T47D (cell line): ENCODE data around the gene PPTC7.
"Not testable (repeated sequence)": the region's sequence is repeated elsewhere in the genome, so short reads cannot be mapped to it uniquely, and the experiment has no call there.

Experiments used
- DNase-seq, 2 experiments: peaks; one replicate each; pipeline versions ENCODE4 v3.0.0 to v3.0.0-alpha.2; 2011 to 2012; ENCODE audit warnings: low read depth in 1 of 2, low spot score in 1 of 2
- JUND ChIP-seq: IDR thresholded peaks from 2 replicates; pipeline ENCODE4 v1.6.1; 2012; ENCODE audit warnings: low read depth
- in situ Hi-C: cut with HindIII; loops from 2 replicates; pipeline ENCODE4 v1.10.0; 2016; ENCODE audit warnings: low sequenced_read_pairs, low pct_unique_long_range_greater_than_20kb

PPTC7 gene

GRCh38 chr12:110533607-110534006 lies 49.5 kb downstream of the PPTC7 start:
- TF ChIP-seq JUND, result no peak
- DNase-seq, result peak in 1 of 2 experiments; percentile 26
- in situ Hi-C loops, result no loop called here

DNA sequence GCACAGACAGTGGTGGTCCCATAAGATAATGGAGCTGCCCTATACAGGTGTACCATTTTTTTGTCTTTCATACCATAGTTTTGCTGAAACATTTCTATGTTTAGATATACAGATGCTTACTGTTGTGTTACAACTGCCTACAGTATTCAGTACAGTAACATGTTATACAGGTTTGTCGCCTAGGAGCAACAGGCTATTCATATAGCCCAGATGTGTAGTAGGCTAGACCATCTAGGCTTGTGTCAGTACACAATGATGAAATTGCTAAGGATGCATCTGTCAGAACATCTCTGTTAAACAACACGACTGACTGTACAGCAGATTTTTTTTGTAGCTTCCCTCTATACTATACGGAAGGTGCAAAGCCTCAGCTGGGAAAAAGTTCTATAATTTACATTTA lies 50.5 kb downstream of the PPTC7 start:
- TF ChIP-seq JUND, result no peak
- DNase-seq, result no peak
- in situ Hi-C loops, result no loop called here

- no peak for TF ChIP-seq JUND
- in situ Hi-C loops, result no loop called here
- DNase-seq, result peak in 1 of 2 experiments; percentile 25
Observed at GRCh38 chr12:110531741-110532333, 51.3 kb downstream of the PPTC7 start.

DNA sequence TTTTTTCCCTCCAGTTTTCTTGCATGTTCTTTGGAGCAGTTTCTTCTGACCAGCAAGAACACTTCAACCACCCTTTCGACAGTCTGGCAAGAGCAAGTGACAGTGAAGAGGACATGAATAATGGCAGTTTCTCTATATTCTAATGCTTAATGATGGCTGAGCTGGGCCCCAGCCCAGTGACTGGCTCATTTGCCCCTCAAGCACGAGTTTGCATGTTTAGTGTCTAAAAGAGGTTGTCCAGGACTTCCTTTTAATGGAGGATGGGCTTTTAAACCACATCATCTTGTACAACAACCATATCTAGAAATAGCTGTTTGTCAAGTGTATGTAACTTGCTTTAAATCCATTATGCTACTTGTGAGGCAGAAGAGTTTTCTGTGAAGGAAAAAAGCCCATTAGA lies 52.6 kb downstream of the PPTC7 start:
- TF ChIP-seq JUND, result no peak
- no peak for DNase-seq
- in situ Hi-C loops, result no loop called here

DNA sequence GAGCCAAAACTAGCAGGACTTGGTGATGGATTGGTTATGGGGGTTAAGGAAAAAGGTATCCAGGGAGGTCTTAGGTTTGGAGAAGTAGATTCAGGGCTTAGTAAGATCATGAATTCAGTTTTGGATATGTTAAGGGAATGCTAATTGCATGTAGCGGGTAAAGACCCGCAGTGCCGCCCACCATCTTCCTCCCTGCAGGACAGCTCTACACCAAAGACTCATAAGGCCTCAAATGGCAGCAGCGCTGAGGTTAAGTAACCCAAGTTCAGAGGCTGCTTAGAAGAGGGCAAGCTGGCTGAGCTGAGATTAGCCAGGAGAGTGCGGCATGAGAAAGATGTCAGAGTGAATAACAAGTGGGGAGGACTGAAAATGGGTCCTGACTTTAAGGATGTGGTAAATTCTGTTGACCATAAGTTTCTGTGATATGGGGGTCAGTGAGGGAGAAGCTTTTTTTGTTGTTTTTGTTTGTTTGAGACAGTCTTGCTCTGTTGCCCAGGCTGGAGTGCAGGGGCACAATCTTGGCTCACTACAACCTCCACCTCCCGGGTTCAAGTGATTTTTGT lies 54.8 kb downstream of the PPTC7 start:
- in situ Hi-C loops, result no loop called here

DNA sequence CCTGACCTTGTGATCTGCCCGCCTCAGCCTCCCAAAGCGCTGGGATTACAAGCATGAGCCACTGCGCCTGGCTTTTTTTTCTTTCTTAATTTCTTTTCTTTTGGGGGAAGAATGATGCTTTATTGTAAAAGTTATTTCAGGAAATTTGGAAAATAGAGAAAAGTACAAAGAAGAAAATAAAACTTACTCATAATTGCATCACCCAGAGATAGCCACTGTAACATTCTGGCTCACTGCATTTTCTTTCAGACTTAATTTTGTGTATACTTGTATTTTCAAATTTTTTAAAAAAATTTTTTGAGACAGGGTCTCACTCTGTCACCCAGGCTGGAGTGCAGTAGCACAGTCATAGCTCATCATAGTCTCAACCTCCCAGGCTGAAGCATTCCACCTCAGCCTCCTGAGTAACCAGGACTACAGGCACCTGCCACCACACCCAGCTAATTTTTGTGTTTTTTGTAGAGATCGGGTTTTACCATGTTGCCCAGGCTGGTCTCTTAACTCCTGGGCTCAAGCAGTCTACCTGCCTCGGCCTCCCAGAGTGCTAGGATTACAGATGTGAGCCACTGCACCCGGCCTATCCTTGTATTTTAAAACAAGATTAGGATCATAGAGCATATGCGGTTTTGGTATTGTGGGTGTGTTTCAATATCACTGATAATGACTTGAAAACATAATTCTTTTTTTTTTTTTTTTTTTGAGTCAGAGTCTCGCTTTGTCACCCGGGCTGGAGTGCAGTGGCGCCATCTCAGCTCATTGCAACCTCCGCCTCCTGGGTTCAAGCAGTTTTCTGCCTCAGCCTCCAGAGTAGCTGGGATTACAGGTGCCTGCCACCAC lies 62.0 kb downstream of the PPTC7 start:
- DNase-seq, in situ Hi-C loops: not testable (repeated sequence)

More for the DNA sequence above, 54.8 kb downstream of the PPTC7 start:
- DNase-seq, result no peak
- no peak for TF ChIP-seq JUND

DNA sequence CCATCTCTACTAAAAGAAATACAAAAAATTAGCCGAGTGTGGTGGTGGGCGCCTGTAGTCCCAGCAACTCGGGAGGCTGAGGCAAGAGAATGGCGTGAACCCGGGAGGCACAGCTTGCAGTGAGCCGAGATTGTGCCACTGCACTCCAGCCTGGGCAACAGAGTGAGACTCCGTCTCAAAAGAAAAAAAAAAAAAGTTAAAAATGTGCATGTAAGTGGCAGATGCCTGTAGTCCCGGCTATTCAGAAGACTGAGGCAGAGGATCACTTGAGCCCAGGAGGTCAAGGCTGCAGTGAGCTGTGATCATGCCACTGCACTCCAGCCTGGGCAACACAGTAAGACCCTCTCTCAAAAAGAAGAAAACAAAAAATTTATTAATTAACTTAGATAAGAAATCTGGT lies 65.1 kb downstream of the PPTC7 start:
- in situ Hi-C loops, DNase-seq: not testable (repeated sequence)

DNA sequence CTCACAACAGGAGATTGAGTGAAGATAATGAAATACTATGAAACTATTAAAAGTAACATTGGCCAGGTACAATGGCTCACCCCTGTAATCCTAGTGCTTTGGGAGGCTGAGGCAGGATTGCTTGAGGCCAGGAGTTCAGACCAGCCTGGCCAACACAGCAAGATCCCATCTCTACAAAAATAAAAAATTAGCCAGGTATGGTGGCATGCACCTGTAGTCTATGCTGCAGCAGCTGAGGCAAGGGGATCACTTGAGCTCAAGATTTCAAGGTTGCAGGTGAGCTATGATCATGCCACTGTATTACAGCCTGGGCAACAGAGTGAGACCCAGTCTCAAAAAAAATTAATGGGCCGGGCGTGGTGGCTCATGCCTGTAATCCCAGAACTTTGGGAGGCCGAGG lies 66.1 kb downstream of the PPTC7 start:
- no peak for TF ChIP-seq JUND
- no peak for DNase-seq
- in situ Hi-C loops, result no loop called here

DNA sequence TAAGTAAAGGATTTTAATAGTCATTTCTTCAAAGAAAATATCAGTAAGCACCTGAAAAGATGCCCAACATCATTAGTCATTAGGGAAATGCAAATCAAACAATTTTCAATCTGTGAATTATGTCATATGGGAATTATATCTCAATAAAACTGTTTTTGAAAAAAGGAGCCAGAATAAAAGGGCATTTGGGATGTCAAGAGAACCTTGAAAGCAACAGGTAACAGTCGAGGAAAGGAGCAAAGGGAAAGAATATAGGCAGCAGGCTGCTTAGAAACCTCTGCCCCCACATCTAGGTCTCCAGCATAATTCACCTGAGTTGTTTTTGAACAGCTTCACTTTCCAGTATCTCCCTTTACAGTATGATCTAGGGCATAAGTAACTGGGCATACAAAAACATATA lies 68.8 kb downstream of the PPTC7 start:
- no peak for DNase-seq
- TF ChIP-seq JUND, result no peak
- in situ Hi-C loops, result no loop called here

- no peak for TF ChIP-seq JUND
- DNase-seq, result no peak
- in situ Hi-C loops, result no loop called here
Observed at GRCh38 chr12:110513842-110514241, 69.3 kb downstream of the PPTC7 start.

GRCh38 chr12:110508071-110508586 lies 75.0 kb downstream of the PPTC7 start:
- in situ Hi-C loops, result no loop called here
- no peak for TF ChIP-seq JUND
- DNase-seq, result no peak

DNA sequence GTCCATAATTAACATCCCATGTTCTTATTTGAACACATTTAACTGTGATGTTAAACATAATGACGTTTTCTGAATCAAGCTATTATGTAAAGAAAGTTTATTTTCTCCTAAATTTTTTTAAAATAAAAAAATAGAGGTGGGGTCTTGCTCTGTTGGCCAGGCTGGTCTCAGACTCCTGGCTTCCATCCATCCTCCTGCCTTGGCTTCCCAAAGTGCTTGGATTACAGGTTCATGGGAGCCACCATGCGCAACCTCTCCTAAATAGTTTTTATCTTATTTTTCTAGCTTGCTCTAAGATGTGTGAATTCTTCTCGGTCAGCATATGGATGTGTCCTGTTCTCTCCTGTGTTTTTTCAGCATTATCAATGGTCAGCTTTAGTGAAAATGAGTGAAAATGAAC lies 77.8 kb downstream of the PPTC7 start:
- no peak for TF ChIP-seq JUND
- no peak for DNase-seq
- in situ Hi-C loops, result no loop called here

DNA sequence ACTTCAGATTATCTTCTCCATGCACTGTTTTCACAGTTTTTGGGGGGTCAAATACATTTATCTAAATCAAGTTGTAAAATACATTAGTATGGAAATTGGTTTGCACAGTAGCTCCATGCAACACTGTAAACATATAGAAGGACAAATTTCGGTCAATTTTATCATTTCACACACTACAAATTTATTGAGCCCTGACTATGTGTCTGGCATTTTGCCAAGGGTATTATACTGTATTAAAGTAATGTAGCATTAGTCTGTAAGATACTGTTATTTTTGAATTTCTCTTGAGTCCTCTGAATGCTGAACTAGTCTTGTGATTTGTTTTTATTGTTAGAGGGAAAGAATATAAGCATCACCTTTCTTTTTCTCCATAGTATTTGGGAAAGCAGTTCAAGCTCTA lies 79.7 kb downstream of the PPTC7 start:
- TF ChIP-seq JUND, result no peak
- in situ Hi-C loops, result no loop called here
- DNase-seq, result no peak
